ENCODE data around the gene SLC15A2.

- TF ChIP-seq RAD21 (IDR thresholded peaks at IDR 0.05; ENCODE audit: low read depth) (no peak), TCF12 (IDR thresholded peaks at IDR 0.05; ENCODE audit: low read depth) (no peak), CEBPB (IDR thresholded peaks at IDR 0.05) (no peak), YY1 (IDR thresholded peaks at IDR 0.05; ENCODE audit: low read depth) (no peak), EGR1 (IDR thresholded peaks at IDR 0.05) (no peak)
These were observed 3.1 kb downstream of the SLC15A2 start for GRCh38 chr3:121897296-121897695.
